GM23248 (cell line): ENCODE results near the gene PRAMEF7.
"Not testable (repeated sequence)": the region's sequence is repeated elsewhere in the genome, so short reads cannot be mapped to it uniquely, and the experiment has no call there.

Source experiments
- EZH2 ChIP-seq: fragments of 200-600 bp; sonication (generic); IDR thresholded peaks from 2 replicates; pipeline ENCODE4 v1.6.1; 2018; ENCODE audit warnings: antibody characterized with exemption, mild to moderate bottlenecking; ENCODE audit not compliant: insufficient read depth, poor library complexity, severe bottlenecking
- EZH2phosphoT487 ChIP-seq: fragments of 200-600 bp; sonication (generic); IDR thresholded peaks from 2 replicates; pipeline ENCODE4 v1.6.1; 2018; ENCODE audit warnings: antibody characterized with exemption, moderate library complexity, mild to moderate bottlenecking, low read depth; ENCODE audit not compliant: insufficient read depth

- TF ChIP-seq EZH2, EZH2phosphoT487: not testable (repeated sequence)
These were observed 17.2 kb upstream of the PRAMEF7 start for GRCh38 chr1:12899186-12899585.
